Activated T-helper 9 cell treated with anti-CD3 and anti-CD28 coated beads, Interleukin-2, amount 50 U/mL, for 16 hours (primary cell): ENCODE results near the gene ADGRF3.
"Not testable (repeated sequence)": the region's sequence is repeated elsewhere in the genome, so short reads cannot be mapped to it uniquely, and the experiment has no call there.

Experiments
- DNase-seq: peaks from one replicate; pipeline ENCODE4 v3.0.0-alpha.2; 2020; ENCODE audit warnings: low read depth

Gene ADGRF3

DNA sequence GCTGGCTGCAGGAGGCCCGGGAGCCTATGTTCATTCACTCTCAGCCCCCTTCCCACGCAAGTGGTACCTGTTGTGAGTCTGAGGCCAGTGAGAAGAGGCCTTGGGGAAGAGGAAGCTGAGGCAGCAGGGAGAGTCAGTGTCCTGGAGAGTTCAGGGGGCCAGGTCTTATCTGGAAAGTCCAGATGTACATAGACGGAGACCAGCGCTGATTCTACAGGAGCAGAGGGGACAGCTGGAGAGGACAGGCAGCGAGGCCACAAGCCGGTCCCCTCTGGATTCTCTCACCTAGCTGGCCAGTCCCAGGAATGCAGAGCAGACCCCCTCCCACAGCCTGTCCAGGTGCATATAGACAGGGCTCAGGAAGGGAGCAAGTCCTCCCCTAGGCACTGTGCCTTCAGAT is 29.7 kb downstream of the ADGRF3 start:
- DNase-seq = no peak

DNA sequence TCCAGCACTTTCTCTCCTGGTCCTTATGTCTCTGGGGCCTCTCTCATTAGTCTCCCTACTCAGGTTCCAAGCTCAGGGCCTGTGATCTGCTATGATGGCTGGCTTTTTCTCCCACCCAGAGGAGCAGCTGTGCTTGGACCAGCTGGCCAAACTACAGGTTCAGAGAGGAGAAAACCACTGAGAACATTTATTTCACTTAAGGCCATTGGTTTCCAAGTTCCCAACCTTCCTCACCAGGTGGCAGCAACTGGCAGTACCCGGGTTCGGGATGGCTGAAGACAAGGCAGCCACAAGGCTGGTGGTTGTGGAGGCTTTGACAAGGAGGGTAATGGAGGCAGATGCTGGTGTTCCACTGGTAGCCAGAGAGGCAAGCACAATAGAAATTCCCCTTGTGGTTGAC is 30.5 kb downstream of the ADGRF3 start:
- DNase-seq = no peak

DNA sequence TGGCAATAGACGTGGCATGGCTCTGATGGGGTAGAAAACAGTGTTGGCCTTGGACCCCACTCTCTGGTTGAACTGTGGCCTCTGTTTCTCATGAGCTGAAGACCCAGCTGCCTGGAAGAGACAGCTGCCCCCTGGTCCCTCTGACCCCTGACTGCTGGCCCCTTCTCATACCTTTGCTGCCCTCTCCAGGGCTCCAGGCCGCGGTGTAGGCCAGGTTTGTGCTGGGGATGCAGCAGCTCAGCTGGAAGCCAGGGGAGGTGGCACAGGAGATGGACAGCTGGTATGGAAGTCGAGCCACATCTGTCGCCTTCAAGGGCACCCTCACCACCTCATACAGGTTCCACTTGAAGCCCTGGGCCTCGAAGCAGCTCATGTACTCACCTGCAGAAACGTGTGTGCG is 32.3 kb downstream of the ADGRF3 start:
- no peak for DNase-seq

DNA sequence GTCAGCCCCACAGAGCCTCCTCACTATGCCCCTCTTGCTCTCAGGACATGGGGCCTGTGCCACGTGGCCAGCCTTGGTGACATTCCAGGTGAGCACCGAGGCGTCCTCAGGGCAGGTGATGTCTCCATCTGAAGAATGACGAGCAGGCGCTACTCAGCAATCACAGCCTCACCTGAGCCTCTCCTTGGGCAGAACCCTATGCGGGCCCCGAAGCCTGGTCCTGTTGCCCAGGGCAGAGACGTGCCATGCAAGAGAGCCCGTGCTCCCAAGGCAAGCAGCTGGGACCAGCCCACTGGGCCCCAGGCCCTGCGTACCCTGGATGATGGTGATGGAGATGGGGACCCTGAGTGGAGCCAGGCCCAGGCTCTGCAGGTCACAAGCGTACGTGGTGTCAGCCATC is 33.1 kb downstream of the ADGRF3 start:
- DNase-seq = no peak

DNA sequence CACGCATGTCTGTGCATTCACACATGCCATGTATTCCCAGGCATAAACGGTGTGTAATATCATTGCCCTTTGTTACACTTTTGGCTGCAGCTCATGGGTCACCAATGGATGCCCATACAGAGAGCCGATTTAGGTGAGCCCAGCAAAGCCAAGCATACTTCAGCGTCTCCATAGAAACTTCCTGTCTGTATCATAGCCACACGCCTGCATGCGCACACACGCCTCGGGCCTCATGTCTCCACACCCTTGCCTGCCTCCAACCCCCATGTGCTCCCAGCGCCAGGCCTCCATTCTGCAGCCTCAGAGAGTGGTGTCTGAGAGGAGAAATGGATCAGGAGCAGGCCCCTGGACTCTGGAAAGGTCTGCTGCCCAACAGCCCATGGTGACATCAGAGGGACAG is 34.1 kb downstream of the ADGRF3 start:
- no peak for DNase-seq

DNA sequence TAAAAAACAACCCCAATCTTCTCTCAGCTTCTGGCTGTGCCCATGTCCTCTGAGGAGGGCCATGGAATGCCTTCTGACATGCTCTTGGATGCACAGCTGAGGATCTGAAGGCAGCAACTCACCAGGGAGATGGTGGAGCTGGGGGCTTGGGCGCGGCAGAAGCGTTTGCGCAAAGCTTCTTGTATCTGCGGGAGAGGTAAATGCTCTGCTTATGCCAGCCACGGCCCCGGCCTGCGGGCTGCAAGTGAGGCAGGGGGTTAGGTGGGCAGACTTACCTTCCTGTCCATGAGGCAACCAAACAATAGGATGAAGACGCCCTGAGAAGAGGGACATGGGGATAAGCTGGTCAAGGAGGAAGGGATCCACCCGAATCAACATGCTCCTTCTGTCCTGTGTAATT is 36.7 kb downstream of the ADGRF3 start:
- no peak for DNase-seq

DNA sequence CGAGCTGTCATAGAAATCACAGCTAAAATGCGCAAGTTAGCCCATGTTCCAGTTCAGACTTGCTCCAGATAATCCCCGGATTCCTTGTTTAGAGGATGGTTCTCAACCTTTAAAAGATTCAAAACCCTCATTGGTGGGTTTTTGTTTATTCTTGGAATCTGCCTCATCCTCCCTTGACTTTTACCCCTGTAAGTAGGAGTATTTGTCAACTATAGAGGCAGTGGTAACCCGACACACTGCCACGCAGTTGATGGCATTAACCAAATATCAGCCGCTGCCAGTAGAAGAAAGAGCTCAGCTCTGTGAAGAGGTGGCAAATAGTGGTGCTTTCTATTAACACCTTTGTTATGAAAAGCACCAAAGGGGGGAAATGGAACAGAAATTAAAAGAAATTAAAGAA is 41.0 kb downstream of the ADGRF3 start:
- no peak for DNase-seq

DNA sequence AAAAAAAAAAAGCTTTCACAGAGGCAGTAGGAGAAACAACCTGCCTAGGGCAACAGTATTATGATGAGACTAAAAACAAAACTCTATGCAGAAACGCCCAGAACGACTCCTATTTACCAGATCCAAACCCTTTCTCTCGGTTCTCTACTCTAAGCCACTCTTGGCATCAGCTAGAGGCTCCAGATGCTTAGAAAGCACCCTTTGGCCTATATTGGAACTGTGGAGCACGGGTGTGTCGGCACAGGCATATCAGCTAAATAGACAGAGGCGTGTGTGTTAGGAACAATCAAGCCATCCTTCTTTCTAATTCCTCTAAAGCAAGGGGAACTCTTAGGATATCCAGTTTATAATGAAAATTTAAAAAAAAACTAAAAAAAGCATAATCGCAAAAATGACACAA is 41.5 kb downstream of the ADGRF3 start:
- not testable (repeated sequence) for DNase-seq

DNA sequence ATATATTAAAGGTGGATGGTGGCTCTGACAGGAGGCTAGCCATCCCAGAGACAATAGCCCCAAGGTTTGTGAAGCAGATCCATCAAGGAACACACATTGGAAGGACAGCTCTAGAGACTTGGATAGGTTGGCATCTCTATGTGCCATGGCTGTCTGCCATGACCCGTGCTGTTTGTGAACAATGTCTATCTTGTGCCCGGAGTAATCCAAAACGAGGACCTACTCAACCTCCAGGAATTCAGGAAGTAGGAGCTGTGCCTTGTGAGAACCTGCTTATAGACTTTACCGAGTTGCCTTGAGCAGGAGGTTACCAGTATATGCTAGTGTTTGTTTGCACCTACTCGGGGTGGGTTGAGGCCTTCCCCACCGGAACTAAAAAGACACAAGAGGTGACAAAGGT is 43.7 kb downstream of the ADGRF3 start:
- DNase-seq = no peak

DNA sequence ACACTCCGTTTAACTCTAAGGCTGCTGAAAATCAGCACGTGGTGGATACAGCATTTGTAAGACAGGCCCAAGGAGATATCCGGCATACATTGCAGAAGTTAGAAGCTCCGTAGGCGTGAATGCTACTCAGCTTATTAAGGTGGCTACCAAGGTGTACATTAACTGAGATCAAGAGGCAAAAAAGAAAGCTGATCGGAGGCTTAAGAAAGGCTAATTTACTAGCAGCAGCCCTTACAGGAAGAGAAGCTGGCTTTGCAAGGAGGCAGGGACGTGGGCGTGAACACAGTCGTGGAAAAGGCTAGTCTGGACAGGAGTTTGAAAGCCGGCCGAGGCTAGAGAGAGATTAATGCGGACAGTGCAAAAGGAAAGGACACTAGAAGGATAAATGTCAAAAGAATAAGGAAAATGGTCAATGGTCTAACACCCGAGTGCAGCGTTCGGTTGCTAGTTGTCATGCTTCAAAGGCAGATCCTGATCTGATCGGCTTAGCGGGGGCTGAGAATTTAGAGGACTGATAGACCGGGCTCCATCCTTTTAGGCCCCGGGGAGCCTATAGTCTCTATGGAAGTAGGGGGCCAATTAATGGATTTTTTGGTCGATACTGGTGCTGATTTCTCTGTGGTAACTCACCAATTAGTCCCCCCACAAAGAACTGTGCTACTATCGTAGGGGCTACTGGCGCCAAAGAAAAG is 46.2 kb downstream of the ADGRF3 start:
- DNase-seq = no peak

DNA sequence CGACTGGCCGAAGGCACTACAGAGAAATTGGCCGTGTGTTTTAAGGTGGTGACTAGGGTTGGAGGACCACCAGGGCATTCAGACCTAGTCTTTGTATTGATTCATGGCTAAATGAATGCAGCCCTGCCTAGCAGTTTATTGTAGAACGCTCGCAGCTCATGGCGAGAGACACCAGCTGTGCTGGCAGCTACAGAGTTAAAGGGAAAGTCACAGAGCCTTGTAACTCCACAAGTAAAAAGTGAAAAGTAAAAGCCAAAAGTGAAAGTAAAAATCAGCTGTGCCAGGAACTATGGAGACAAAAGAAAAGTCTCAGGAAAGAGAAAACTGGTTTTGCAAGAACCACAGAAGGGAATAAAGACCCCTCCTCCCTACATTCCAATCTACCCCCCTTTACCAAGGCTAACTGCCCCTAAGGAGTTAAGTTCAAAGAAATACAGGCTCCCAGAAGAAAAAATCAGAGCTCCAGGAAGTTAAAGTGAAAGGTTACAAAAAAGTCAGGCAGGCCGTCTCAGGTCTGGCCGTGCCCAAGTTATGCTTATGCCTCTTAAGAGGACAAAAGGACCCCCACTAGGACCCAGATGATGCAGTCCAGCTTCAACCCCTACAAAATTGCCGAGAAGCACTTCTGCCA is 47.0 kb downstream of the ADGRF3 start:
- no peak for DNase-seq

DNA sequence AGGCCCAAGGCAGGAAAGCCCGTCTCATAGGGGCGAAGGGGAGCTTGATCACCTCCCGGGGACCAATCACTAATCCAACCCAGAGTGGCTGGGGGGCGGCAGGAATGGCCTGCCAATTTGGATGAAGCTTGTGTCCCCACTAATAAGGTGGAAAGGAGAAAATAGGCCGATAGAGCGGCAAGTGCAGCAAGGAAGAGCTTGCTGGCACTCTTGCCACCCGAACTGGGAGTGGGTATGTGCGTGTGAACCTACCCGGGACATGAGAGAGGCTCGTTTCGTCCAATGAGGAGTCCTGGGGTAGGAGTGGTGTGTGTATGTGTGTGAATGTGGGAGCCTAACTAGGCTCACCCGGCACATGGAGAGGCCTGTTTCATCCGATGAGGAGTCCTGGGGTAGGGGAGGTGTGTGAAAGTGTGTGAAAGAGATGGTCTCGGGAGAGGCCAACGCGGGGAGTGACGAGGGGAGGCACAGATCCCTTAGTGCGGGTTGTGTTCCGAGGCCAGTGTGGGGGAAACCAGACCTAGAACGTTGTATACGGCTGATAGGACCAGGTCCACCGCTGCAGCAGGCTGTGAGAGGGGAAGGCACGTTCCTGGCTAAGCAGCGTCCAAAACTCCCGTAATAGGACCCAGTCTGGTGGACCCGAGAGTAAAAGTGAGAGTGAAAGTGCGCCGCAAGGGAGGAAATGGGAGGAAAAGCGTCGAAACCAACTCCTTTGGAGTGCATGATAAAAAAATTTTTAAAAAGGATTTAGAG is 47.8 kb downstream of the ADGRF3 start:
- no peak for DNase-seq

DNA sequence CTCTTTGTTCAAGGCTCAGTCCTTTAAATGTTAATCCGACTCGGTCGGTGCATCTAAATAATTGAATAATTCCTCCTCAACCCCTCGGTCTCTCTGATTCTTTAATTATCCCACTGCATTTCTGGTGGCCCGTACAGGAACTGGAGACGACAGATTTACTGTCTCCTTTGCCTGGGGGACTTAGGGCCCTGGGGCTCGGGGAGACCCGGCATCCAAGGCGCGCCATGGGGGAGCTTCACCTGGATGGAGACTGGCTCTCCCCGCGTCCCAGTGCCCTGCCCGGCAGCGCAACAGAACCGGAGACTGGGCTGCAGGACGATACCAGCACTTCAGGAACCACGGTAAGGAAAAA is 48.3 kb downstream of the ADGRF3 start:
- no peak for DNase-seq

DNA sequence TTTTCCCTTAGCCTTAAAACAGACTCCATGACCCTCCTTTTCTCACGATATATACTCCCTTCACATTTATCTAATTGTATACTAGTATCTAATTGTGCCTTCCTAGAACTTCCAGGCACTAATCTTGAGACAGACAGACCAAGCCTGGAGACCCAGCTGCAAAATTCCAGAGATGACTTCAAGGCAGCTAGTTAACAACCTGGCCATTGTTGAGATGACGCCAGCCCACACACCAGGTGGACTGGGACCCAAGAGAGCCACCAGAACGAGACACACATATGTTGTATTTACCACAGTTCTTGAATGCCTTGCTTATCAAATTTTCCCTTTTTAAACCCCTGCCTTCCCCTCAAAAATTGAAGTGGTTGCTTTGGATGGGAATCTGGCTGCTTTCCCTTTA is 49.5 kb downstream of the ADGRF3 start:
- no peak for DNase-seq

DNA sequence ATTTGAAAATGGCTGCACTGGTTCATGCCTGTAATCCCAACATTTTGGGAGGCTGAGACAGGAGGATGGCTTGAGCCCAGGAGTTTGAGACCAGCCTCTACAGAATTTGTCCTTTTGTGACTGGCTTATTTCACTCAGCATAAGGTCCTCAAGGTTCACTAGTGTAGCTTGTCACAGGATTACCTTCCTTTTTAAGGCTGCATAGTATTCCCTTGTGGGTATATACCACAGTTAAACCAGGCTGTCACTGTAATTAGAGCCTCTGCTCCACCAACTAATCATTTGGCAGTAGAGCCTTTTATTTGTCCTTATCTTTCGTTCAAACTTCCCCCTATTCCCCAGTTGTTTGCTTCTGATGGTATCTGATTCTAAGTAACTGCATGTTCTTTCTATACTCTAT is 51.1 kb downstream of the ADGRF3 start:
- no peak for DNase-seq

DNA sequence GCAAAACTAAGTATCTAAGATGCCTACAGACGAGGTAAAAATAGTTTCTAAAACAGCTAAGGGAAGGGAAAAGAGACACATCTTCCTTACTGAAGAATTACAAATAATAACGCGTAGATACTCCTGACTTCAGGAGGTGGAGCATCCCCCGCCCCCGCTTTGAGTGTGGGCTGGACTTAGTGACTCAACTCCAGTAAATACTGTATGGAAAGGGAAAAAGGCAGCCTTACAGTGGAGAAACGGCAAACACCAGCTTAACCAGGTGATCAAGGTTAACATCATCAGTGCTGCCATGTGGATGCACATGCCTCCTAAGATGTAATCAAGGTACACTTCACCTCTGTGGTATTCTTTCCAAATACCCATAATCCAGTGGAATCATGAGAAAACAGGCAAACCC is 53.9 kb downstream of the ADGRF3 start:
- DNase-seq = no peak

DNA sequence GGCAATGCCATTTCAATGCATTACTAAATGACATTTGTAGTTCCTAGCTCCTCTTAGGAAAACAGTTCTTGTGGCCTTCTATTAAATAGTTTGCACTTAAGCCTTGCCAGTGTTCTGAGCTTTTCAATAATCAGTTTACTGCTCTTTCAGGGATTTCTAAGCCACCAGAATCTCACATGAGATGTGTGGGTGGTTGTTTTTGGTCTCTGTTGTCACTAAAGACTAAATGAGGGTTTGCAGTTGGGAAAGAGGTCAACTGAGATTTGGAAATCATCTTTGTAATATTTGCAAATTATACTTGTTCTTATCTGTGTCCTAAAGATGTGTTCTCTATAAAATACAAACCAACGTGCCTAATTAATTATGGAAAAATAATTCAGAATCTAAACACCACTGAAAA is 56.6 kb downstream of the ADGRF3 start:
- DNase-seq = no peak

DNA sequence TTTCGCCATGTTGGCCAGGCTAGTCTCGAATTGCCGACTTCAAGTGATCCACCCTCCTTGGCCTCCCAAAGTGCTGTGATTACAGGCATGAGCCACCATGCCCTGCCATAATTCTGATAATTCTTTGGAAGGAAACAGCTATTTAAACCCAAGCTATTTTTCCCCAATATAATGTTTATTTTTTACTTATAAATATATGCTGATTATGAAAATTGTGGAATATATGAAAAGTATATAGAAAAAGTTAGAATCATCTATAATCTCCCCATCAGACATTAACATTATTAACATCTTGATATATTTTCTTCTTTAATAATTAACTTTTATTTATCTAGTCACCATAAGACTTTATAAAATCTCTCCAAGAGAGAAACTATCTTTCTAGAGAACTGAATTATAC is 60.7 kb downstream of the ADGRF3 start:
- DNase-seq = no peak

DNA sequence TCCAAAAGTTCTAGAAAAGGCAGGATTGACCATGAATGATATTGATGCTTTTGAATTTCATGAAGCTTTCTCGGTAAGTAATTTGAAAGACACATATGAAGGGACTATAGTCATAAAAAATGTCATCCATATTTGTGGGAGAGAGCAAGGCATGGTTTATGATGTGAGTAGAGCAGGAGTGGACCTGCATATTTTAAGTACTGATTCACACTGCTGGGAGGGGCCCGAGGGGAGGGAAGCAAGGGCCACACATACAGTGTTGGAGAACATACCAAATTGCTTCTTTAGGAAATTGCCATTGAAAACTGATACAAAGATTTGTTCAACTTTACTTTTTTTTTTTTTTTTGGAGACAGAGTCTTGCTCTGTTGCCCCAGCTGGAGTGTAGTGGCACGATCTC is 62.5 kb downstream of the ADGRF3 start:
- DNase-seq = no peak

DNA sequence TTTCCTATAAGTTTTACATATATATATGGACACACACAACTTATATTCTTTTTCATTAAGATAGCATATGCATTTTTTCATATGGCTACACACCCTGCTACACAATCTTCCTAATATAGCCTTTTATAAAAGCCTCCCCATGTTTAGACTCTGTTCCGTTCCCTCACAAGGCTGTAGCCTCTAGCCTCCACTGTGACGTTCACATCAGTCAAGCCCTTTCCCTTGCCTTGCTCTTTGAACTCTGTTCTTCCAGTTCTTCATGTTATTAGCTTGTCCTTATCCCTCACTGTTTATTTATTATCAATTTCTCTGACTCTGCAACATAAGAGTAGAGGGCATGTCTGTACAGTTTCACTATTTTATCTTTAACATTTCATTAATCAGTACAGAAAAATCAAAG is 63.0 kb downstream of the ADGRF3 start:
- no peak for DNase-seq

DNA sequence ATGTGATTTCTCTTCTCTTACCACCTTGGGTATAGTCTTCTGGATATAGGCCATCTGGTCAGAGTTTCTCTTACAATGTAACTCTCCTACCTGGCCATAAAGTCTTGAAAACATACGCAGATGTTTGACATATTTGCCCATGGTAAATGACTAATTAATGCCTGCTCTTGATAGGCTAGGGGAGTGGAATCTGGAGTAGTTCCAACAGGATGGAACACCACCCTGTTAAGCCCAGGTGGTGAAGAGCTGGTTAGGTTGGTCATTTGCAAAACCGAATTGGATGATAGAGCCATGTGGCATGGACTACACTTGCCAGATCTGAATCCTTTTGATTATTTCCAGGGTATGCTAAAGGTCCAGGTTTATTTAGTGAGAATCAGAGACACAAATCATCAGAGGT is 65.4 kb downstream of the ADGRF3 start:
- DNase-seq = no peak

DNA sequence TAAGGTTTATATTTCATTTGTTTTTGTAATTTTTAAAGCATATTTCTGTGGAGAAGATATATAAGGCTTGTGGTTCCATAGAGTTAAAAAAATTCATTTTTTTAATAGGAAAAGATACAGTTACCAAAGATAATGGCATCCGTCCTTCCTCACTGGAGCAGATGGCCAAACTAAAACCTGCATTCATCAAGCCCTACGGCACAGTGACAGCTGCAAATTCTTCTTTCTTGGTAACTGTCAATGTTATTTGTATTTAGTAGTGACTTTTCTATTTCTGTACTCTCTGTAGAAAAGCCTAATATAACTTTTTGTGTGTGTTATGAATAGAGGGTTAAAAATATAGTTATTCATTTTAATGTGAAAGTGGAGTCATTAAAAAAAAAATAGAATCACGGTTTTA is 66.7 kb downstream of the ADGRF3 start:
- no peak for DNase-seq

DNA sequence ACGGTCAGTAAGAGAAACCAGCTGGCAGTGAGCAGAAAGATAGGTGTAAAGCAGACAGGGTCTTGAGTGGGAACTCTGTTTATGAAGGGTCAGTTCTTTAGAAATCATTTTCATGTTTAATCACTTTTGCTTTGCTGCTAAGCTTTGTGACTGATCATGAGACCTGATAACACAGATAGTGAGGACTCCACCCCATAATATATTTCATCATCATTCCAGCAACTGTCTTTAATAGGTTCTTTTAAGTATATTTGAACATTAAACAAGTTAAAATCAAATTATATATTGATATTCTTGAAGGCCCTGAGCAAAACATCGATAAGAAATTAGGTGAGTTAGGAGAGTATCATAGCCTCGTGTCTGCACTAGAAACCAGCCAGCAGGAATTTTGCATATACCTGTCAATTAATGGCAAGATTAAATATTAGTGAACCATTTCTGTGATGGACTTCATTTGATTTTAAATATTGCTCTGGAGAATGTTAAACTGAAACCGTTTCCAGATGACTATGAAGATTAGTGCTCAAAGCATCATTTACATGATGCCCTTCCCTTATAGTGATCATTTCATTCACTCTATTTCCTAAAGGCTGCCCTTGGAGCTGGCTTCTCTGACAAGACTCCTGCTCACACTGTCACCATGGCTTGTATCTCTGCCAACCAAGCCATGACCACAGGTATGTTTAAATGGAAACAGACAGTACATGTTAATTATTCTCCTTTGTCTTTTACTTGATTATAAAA is 69.9 kb downstream of the ADGRF3 start:
- no peak for DNase-seq
